HG02870 (cell line): ENCODE results near the gene UBFD1.
"Not testable (repeated sequence)": the region's sequence is repeated elsewhere in the genome, so short reads cannot be mapped to it uniquely, and the experiment has no call there.

ENCODE experiments used
- ATAC-seq: cut with Tn5 transposase; IDR thresholded peaks from one replicate; pipeline ENCODE4 v1.9.1; 2021; ENCODE audit warnings: mild to moderate bottlenecking, moderate library complexity; ENCODE audit not compliant: unreplicated experiment

Gene UBFD1

DNA sequence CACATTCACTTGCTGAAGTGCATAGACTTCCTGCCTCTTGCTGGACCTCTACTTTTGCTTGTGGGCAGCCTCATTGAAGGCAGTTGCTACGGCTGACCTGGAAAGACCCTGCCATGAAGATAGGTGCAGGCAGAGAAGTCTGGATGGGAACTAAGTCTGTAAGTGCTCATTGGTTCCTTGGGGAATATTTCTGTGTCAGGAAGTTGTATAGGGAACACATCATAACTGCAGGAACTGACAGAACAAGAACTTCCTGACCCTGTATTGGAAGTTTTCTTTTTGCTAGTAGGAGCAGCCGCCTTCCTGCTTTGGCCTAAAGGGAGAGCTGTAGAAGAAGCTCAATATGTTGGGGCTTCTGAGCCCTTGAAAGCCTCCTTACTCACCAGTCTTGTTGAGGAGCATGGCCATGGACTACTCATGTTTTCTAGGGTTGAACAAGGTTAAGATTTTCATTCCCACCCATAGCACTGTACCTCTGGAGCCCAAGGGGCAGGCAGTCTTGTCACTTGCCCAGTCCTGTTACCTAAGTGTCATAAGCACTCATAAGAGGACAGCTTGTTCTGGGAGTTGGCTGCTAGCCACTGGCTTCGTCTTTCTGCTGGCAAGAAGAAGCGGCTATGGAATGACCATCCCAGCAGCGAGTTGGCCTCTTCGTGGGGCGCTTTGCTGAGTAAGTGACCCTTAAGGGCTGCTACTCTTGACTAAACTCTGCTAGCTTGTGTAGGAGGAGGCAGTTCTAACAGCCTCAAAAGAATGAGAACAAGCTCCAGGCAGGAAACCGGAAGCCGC lies 7.2 kb downstream of the UBFD1 start:
- no peak for ATAC-seq

DNA sequence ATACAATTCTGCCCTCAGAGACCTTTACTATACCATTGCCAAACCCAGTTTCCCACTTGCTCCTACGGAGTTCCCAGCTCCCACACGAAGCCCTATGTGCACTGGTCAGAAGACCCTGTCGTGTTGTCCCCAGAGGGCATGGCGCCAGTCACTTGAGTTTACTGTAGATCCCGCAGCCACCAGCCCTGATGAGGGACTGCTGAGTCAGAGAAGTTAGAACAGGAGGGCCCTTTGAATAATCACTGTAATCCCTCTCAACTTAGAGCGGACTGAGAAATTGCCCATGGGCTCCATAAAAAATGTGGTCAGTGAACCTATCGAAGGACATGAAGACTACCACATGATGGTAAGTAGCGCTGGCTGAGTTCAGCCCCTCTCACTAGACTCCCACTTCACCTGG lies 9.2 kb downstream of the UBFD1 start:
- no peak for ATAC-seq

DNA sequence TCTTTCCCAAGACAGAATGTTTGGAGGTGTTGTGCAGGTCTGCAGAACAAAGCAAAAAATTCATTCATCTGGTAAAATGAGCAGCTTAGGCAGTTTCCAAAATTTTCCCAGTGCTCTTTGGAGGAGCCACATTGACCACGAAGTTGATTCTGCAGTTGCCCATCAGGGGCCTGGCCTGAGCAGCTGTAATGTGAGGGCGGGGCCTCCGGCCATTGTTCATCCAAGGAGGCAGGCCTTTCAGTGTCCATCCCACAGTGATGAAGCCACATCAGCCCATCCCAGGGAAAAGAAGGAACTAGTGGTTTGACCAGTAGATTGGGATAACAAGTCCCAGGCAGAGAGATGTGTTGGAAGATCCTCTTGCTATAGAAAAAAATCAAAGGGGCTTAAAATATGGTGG lies 10.1 kb downstream of the UBFD1 start:
- no peak for ATAC-seq

DNA sequence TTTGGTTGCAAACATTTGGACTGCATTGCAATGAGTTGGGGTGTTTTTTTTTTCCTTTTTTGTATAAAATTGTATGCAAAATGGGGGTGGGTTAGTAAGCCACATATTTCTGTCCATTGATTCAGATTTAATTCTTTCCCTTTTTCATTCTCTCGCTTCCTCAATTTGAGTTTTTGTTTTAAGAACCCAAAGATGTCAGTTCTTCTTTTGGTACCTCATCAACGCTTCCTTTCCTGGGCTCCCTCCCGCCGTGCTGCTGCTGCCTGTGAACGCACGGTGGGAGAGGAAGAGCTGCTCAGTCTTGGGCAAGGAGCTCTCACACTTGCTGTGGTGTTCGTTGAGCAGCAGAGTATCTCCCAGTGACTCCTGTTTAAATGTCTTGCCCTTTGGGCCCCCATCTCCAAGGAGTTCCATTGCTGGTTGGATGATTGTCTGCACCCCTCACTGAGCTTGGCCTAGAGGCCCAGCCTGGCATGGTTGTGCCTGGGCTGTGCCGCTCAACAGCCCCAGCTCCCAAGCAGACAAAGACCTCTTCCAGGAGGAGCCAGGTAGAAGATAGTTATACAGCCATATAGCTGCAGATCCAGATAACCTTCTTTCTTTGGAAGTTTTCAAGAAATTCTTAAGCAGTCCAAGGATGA lies 13.6 kb downstream of the UBFD1 start:
- ATAC-seq: no peak

DNA sequence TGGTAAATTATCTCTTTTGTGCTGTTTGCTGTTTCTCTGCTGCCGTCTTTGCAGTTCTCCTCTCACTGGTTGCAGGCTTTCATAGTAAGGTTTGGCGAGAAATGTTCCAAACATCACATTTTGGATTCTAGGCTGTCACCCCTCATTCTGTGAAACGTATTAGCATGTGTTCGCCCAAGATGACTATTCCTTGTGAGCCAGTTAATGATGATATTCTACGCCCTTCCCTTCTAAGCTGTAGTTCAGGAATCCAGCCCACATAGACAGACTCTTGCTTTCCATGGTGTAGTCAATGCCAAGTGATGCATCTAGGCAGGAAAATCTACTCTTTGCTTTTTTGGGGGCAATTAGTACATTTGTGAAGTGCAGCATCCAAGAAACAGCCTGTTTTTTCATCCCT lies 14.4 kb downstream of the UBFD1 start:
- no peak for ATAC-seq

DNA sequence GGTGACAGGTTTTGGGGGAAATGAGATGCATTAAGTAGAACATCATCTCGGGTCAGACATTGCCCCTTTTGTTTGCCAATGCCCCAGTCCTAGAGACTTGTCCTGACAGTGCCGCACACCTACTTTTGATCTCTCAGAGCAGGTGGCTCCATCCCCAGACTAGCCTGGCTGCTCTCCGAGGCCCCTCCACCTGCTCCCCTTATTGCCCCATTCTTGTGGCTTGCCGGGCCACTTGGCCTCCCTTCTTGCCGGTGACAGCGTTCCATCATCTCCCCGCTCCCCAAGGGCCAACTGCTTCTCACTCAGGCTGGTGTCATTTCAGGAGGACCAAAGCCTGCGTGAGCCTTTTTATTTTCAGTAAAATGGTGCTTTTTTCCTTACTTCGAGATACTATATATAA lies 14.9 kb downstream of the UBFD1 start:
- no peak for ATAC-seq

DNA sequence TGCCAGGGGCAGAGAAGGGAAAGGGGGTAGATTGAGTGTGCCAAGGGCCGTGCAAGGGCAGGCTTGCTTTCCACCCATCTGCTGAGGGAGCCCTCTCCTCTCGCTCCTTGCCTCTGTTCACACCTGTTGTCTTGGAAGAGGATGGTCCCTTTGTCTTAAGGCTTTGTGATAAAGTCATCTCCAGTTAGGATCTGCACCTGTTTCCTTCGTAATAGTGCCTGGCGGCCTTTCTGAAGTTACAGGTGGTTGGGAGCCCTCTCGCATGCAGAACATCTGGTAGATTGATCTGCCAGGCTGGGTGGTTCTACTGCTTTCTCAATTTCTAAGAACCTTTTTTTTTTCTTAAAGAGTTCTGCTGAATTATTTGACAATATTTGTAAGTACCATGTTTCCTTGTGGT lies 16.3 kb downstream of the UBFD1 start:
- ATAC-seq: no peak

DNA sequence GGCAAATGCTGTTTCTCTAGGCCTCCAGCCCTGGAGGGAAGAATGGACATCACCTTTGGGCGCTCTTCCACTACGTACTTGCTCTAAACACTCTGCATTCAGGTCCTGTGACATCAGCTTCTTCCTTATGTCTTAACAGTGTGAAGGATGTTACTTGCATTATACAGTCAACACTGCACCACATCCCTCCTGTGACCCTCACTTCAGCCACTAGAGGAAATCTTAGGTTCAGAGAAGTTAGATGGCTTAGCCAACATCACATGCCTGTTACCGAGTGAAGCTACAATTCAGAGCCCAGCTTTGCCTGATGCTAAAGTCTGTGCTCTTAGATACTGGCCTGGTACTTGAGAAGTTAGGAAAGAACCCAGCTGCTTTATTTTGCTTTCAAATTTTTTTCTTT lies 18.3 kb downstream of the UBFD1 start:
- no peak for ATAC-seq

DNA sequence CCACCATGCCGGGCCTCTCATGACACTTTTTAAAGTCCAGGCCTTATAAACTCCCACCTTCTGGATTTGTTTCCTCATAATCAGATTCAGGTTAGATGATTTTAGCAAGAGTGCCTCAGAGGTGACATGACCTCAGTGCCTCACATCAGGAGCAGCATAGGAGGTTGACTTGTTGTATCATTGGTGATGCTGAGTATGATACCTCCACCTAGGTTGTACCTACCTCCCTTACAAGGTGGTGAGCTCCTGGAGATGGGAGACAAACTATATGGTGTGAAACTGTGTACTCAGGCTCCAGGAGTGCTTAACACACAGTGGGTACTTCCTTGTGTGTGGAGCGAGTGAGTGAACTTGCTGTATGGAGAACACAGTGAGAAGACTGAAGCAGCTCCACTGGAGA lies 20.0 kb downstream of the UBFD1 start:
- no peak for ATAC-seq

DNA sequence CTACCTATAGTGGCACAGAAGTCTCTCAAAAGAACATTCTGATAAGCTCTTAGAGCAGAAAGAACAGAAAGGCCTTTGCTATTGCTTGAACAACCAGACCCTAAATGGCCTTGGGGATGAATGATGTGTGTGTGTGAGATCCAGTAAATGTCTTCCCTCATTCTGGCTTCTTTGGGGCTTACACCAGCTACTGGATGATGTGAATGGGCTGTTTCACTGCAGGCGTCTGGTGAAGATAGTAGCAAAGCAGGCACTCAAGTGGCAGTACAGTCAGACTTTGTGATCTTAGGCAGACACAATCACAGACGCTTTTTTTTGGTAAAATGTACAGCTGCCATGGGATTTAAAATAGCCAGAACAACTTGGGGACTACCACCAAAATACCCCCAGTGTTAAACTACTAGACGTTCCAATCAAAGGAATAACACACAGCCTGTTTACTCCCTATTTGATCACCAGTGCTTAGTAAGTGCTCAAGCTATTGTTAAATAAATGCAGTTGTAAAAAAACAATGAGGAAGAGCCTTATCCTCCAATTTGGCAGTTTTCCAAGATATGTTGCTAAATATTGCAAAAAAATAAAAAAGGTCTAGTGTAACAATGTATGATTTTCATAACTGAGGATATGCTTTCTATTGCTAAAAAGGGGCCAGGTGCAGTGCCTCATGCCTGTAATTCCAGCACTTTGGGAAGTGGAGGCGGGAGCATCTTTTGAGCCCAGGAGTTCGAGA lies 20.7 kb downstream of the UBFD1 start:
- ATAC-seq: no peak

DNA sequence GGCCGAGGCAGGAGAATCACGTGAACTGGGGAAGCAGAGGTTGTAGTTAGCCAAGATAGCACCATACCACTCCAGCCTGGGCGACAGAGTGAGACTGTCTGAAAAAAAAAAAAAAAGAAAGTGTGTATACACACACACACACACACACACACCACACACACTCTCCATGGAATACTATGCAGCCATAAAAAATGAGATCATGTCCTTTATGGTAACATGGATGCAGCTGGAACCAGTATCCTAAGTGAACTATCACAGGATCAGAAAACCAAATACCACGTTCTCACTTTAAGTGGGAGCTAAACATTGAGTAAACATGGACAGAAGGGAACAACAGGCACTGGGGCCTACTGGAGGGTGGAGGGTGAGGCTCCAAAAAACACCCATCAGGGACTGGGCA lies 21.8 kb downstream of the UBFD1 start:
- no peak for ATAC-seq

DNA sequence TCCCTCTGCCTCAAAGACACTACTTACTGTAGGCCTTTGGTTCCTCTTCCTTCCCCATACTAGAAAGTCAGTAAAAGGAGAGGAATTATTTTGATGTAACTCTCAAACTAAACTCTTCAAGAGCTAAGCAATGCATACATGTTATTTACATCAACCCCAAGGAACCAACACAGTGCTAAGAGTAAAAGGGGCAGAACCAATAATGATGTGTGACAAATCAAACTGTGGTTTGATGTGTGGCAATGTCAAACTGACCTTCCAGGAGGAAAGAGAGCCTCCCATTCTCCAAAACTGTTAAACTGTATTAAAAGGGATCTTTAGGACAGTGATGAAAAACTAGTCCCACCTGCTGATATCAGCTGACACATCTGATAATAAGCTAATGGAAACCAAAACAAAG lies 22.9 kb downstream of the UBFD1 start:
- no peak for ATAC-seq

DNA sequence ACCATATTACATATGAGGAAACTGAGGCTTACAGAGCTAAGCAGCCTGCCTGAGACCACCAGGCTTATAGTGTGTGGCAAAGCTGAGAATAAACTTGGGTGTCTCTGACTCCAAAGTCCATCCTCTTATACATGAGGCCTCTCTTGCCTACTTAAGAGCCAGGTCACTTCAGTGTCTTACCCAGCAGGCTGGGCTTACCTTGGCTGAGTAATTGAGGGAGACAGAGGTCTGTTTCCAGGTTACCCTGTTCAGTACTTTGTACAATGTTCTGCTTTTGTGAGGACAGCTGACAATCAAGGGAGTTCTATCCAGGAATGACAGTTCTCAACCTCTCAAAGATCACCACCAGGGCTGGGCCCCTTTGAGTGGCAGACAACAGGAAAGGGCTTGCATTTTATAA lies 24.2 kb downstream of the UBFD1 start:
- ATAC-seq: no peak

DNA sequence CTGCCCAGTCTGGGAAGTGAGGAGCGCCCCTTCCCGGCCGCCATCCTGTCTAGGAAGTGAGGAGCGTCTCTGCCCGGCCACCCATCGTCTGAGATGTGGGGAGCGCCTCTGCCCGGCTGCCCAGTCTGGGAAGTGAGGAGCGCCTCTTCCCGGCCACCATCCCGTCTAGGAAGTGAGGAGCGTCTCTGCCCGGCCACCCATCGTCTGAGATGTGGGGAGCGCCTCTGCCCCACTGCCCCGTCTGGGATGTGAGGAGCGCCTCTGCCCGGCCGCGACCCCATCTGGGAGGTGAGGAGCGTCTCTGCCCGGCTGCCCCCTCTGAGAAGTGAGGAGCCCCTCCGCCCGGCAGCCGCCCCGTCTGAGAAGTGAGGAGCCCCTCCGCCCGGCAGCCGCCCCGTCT lies 25.7 kb downstream of the UBFD1 start:
- not testable (repeated sequence) for ATAC-seq

DNA sequence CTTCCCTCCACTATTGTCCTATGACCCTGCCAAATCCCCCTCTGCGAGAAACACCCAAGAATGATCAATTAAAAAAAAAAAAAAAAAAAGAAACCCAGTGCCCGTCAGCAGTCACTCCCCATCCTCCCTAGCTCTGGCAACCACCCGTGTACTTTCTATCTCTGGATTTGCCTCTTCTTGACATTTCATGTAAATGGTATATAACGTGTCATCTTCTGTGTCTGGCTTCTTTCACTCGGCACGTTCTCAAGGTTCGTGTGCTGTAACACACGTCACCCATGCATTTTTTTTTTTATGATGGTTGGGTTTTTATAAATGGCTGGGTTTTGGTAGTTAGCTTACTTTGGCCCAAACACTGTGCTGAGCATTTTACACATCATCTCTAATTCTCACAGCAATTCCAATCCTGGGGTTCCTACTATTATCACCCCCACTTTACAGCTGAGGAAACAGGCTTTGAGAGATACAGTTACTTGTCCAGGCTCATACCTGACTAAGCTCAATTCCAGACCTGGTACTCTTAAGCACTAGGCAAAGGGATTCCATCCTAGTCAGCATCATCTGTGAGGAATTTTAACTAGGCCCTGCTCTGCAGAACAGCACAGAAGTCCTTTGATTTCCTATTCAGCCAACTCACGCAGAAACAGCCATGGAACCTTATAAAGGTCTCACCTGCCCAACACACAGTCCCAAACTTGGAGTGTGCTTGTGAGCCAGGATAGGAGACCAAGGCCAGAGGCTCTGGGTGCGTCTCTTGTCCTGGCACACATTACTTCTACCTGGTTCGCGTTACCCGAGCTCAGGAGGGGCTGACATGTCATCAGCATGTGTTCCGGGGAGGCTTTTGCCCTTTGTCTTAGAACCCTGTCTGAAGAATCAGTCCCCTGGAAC lies 26.9 kb downstream of the UBFD1 start:
- ATAC-seq: no peak

DNA sequence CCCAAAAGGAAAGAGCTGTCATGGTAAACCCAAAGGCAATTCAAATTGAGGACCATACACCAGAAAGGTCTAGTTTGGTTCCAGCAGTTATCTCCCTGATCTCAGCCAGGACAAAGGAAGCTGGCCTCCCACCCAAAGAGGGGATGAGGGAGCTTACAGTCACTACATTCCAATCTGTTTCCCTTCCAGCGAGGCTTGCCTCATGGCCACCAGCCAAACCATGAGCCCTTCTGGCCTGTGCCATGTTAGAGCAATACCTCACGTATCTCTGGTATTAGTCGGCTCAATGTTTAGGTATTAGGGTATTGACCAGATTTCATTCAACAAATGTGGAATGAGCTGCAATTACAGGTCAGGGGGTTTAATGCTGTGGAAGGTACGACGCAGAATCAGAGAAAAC lies 30.2 kb downstream of the UBFD1 start:
- ATAC-seq: no peak

DNA sequence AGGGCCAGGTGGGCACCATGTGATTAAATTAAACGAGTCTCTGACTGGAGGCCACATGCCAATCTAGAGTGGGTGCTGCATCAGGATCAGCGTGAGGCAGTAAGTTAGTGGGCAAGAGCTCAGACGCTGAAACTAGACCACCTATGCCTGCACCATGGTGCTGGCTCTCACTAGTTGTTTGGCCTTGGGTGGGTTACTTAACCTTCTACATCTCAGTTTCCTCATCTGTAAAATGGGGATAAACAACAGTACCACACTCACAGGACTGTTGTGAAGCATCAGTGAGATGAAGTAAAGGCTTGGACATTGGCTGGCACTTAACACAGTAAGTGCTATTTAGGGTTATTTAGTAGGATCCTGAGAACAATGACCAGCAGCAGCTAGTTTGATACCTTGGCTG lies 32.7 kb downstream of the UBFD1 start:
- ATAC-seq: no peak

DNA sequence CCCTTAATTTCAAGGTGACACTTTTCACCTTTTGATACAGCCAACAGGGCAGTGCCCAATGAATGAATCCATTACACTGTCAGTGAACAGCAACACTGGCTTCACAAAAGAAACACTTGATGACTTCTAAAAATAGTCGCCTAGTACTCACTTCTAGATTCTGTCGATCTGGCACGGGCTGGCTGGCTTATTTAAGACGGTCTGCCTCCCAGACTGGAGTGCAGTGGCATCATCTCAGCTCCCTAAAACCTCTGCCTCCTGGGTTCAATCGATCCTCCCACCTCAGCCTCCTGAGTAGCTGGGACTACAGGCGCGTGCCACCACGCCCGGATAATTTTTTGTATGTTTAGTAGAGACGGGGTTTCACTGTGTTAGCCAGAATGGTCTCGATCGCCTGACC lies 36.7 kb downstream of the UBFD1 start:
- no peak for ATAC-seq

DNA sequence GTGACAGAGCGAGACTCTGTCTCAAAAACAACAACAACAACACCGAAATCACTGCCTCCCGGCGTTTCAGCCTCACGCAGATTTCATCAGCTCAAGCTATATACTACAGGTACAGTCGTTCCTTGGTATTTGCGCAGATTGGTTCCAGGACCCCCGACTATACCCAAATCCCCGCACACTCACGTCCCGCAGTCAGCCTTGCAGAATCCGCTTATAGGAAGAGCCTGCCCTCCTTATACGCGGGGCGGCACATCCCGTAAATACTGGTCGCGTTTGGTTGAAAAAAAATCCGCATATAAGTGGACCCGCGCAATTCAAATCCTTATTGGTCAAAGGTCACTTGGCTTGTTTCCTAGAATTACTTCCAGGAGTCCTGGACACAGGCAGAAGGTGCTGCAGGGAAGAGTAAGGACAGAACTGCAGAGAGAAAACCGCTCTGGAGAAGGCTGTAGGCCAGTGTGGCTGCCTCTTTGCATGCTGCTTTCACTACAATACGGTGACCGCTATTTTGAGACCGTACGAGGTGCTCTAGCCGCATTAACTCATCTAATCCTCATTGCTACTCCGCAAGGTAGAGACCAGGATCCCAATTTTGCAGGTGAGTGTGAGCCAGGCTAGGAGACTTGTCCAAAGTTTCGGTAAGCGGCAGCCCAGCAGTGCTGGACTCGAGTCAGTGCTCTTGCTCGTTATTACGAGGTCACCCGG lies 37.9 kb downstream of the UBFD1 start:
- ATAC-seq: no peak

DNA sequence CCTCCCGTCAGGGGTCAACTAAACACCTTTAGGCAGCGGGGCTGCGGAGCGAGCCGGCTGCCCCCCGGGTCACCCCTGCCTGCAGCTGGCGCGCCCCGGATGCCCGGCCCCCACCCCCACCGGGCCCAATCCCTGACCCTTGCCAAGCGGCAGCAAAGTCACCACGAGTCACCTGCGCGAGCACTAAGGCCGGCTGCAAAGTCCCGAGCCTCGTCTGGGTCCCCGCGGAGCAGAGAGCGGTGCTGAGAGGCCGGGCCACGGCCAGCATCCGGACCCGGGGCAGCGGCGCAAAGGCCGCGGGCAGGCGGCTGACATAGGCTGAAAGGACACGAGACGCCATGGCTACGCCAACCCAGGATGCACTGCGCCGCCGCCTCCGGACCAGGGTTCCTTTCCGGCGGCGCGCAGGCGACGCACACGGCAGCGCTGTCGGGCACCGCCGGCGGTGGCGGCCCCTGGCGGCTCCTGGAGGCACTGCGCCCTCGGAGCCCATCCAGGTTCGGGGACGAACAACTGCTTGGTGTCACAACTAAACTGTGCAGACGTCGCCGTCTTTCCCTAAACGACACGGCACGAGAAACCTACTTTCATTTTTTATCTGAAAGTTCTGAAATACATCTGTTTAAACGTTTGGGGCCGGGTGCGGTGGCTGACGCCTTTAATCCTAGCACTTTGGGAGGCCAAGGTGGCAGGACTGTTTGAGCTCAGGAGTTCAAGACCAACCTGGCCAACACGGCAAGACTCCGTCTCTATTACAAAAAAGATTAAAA lies 38.6 kb downstream of the UBFD1 start, which contains the start of gene NDUFAB1:
Gene NDUFAB1, minus strand, starts transcription at position 366 of the 770 bp plus-strand sequence. Its CDS starts 26 bp downstream, at position 340.
- peak; percentile 93 for ATAC-seq
